ENCODE data around the gene FEM1C.

Gene FEM1C

GRCh38 chr5:115573133-115573532 lies 28.6 kb upstream of the FEM1C start:
- TF ChIP-seq ZNF274 (IDR thresholded peaks at IDR 0.05; ENCODE audit: low read depth, low read length), result no peak
- no peak overlapping the region for H3K4me3 ChIP-seq (ENCODE audit: low read length)

GRCh38 chr5:115571441-115571878 lies 26.9 kb upstream of the FEM1C start:
- TF ChIP-seq ZNF274 (IDR thresholded peaks at IDR 0.05; ENCODE audit: low read depth, low read length), result no peak

GRCh38 chr5:115568668-115569067 lies 24.1 kb upstream of the FEM1C start:
- no peak for TF ChIP-seq ZNF274 (IDR thresholded peaks at IDR 0.05; ENCODE audit: low read depth, low read length)
- H3K4me3 ChIP-seq (ENCODE audit: low read length), result no peak overlapping the region

More at GRCh38 chr5:115571441-115571878, 26.9 kb upstream of the FEM1C start:
- H3K4me3 ChIP-seq (ENCODE audit: low read length), result no peak overlapping the region

GRCh38 chr5:115565233-115565632 lies 20.7 kb upstream of the FEM1C start:
- TF ChIP-seq ZNF274 (IDR thresholded peaks at IDR 0.05; ENCODE audit: low read depth, low read length), result no peak
- no peak overlapping the region for H3K4me3 ChIP-seq (ENCODE audit: low read length)

- TF ChIP-seq ZNF274 (IDR thresholded peaks at IDR 0.05; ENCODE audit: low read depth, low read length), result no peak
These were observed 16.6 kb upstream of the FEM1C start for GRCh38 chr5:115561176-115561575.

GRCh38 chr5:115559524-115559923 lies 14.9 kb upstream of the FEM1C start:
- TF ChIP-seq ZNF274 (IDR thresholded peaks at IDR 0.05; ENCODE audit: low read depth, low read length), result no peak

More at GRCh38 chr5:115561176-115561575, 16.6 kb upstream of the FEM1C start:
- H3K4me3 ChIP-seq (ENCODE audit: low read length), result no peak overlapping the region

GRCh38 chr5:115558388-115558956 lies 13.9 kb upstream of the FEM1C start:
- TF ChIP-seq ZNF274 (IDR thresholded peaks at IDR 0.05; ENCODE audit: low read depth, low read length), result no peak

More at GRCh38 chr5:115559524-115559923, 14.9 kb upstream of the FEM1C start:
- no peak overlapping the region for H3K4me3 ChIP-seq (ENCODE audit: low read length)

GRCh38 chr5:115557667-115558387 lies 13.3 kb upstream of the FEM1C start:
- no peak overlapping the region for H3K4me3 ChIP-seq (ENCODE audit: low read length)
- TF ChIP-seq ZNF274 (IDR thresholded peaks at IDR 0.05; ENCODE audit: low read depth, low read length), result no peak

More at GRCh38 chr5:115558388-115558956, 13.9 kb upstream of the FEM1C start:
- H3K4me3 ChIP-seq (ENCODE audit: low read length), result no peak overlapping the region

GRCh38 chr5:115556276-115556675 lies 11.7 kb upstream of the FEM1C start:
- TF ChIP-seq ZNF274 (IDR thresholded peaks at IDR 0.05; ENCODE audit: low read depth, low read length), result no peak
- no peak overlapping the region for H3K4me3 ChIP-seq (ENCODE audit: low read length)

- H3K4me3 ChIP-seq (ENCODE audit: low read length), result no peak overlapping the region
- TF ChIP-seq ZNF274 (IDR thresholded peaks at IDR 0.05; ENCODE audit: low read depth, low read length), result no peak
These were observed 10.6 kb upstream of the FEM1C start for GRCh38 chr5:115555084-115555633.

- no peak for TF ChIP-seq ZNF274 (IDR thresholded peaks at IDR 0.05; ENCODE audit: low read depth, low read length)
- no peak overlapping the region for H3K4me3 ChIP-seq (ENCODE audit: low read length)
These were observed 8.5 kb upstream of the FEM1C start for GRCh38 chr5:115553082-115553481.

- TF ChIP-seq ZNF274 (IDR thresholded peaks at IDR 0.05; ENCODE audit: low read depth, low read length), result no peak
These were observed 6.8 kb upstream of the FEM1C start for GRCh38 chr5:115551415-115551814.

GRCh38 chr5:115549154-115549553 lies 4.6 kb upstream of the FEM1C start:
- H3K4me3 ChIP-seq (ENCODE audit: low read length), result no peak overlapping the region
- TF ChIP-seq ZNF274 (IDR thresholded peaks at IDR 0.05; ENCODE audit: low read depth, low read length), result no peak

More at GRCh38 chr5:115551415-115551814, 6.8 kb upstream of the FEM1C start:
- no peak overlapping the region for H3K4me3 ChIP-seq (ENCODE audit: low read length)

GRCh38 chr5:115548683-115549082 lies 4.1 kb upstream of the FEM1C start:
- no peak overlapping the region for H3K4me3 ChIP-seq (ENCODE audit: low read length)
- TF ChIP-seq ZNF274 (IDR thresholded peaks at IDR 0.05; ENCODE audit: low read depth, low read length), result no peak

GRCh38 chr5:115545351-115545882 lies 842 bp upstream of the FEM1C start:
- no peak overlapping the region; the same call in 1 of the 2 replicates for H3K4me3 ChIP-seq (ENCODE audit: low read length)
- no peak for TF ChIP-seq ZNF274 (IDR thresholded peaks at IDR 0.05; ENCODE audit: low read depth, low read length)
